Large intestine (tissue), 3 donors: ENCODE data around the gene RNF115. TPM values are rescaled to one million over a fixed set of nuclear protein-coding genes. Genes with fewer than 3 reads are reported as not detected.

ENCODE experiments used
- DNase-seq, 2 donors: peaks; one replicate each; pipeline versions ENCODE4 v3.0.0 to v3.0.0-alpha.2; 2013
- H3K27ac ChIP-seq: one replicate; pipeline ENCODE4 v1.5.1; 2013; ENCODE audit warnings: low read length
- H3K27me3 ChIP-seq: 2 replicates; pipeline ENCODE4 v1.6.1; 2013; ENCODE audit warnings: low read length; ENCODE audit not compliant: control insufficient read depth, insufficient read depth
- H3K36me3 ChIP-seq: 2 replicates; pipeline ENCODE4 v1.6.1; 2013; ENCODE audit warnings: low read length; ENCODE audit not compliant: control insufficient read depth, insufficient read depth
- H3K4me1 ChIP-seq: one replicate; pipeline ENCODE4 v1.6.1; 2013; ENCODE audit warnings: low read length; ENCODE audit not compliant: control insufficient read depth, insufficient read depth
- H3K4me3 ChIP-seq: one replicate; pipeline ENCODE4 v1.5.1; 2013; ENCODE audit warnings: low read length
- H3K9me3 ChIP-seq: one replicate; pipeline ENCODE4 v1.6.1; 2013; ENCODE audit warnings: mild to moderate bottlenecking, low read depth, low read length, moderate library complexity; ENCODE audit not compliant: control insufficient read depth
- WGBS: methylation state at CpG from one replicate; pipeline ENCODE4 v1.1.5; 2013; ENCODE audit warnings: low lambda C conversion rate; ENCODE audit not compliant: insufficient coverage; 5-methylcytosine and 5-hydroxymethylcytosine counted together
- polyA plus RNA-seq: library from polyadenylated mRNA; unstranded; fragments of 120-200 nt; gene quantifications from one replicate; pipeline ENCODE4 v1.2.1, GENCODE V29; 2013

RNF115 gene
- polyA plus RNA-seq, 1 donor: 14.7 TPM

GRCh38 chr1:145689922-145690321 lies 134.0 kb downstream of the RNF115 start:
- DNase-seq: no peak
- H3K36me3 ChIP-seq: peaks cover 10% of the 10 kb centered on the region
- H3K27me3 ChIP-seq: no peaks in the 10 kb centered on the region
- H3K27ac ChIP-seq: no peak overlapping the region
- no peaks in the 10 kb centered on the region for H3K9me3 ChIP-seq
- H3K4me1 ChIP-seq: peaks cover 11% of the 10 kb centered on the region
- H3K4me3 ChIP-seq: no peak overlapping the region
- 90% methylated on average over 2 of the region's 6 CpGs for whole genome bisulfite sequencing

GRCh38 chr1:145688924-145689323 lies 135.0 kb downstream of the RNF115 start:
- DNase-seq: no peak
- H3K36me3 ChIP-seq: peaks cover 7% of the 10 kb centered on the region
- WGBS: no CpG with 5 or more reads among the region's 6 CpGs
- peaks cover 11% of the 10 kb centered on the region for H3K4me1 ChIP-seq
- no peak overlapping the region for H3K27ac ChIP-seq
- no peaks in the 10 kb centered on the region for H3K9me3 ChIP-seq
- H3K27me3 ChIP-seq: no peaks in the 10 kb centered on the region
- H3K4me3 ChIP-seq: no peak overlapping the region

Other genes starting within 250 kb of the RNF115 start
- gene GPR89A, start 216.1 kb downstream of the RNF115 start, polyA plus RNA-seq: 46.0 TPM
- gene PDZK1, start 116.7 kb downstream of the RNF115 start, polyA plus RNA-seq: 62.3 TPM
- gene CD160, start 104.6 kb downstream of the RNF115 start, polyA plus RNA-seq: 2.6 TPM
- gene POLR3C, start 105 bp upstream of the RNF115 start, polyA plus RNA-seq: 26.1 TPM
- gene NUDT17, start 21.5 kb upstream of the RNF115 start, polyA plus RNA-seq: 5.1 TPM
- gene PIAS3, start 35.0 kb upstream of the RNF115 start, polyA plus RNA-seq: 25.6 TPM
- 0.93 TPM for gene ANKRD35, start 61.8 kb upstream of the RNF115 start, polyA plus RNA-seq
- gene ITGA10, start 86.0 kb upstream of the RNF115 start, polyA plus RNA-seq: 1.1 TPM
- 33.6 TPM for gene PEX11B, start 94.6 kb upstream of the RNF115 start, polyA plus RNA-seq
- 122 TPM for gene RBM8A, start 103.4 kb upstream of the RNF115 start, polyA plus RNA-seq
- gene LIX1L, start 133.9 kb upstream of the RNF115 start, polyA plus RNA-seq: 12.0 TPM
- gene ANKRD34A, start 140.5 kb upstream of the RNF115 start, polyA plus RNA-seq: 0.79 TPM
- 29.6 TPM for gene POLR3GL, start 140.6 kb upstream of the RNF115 start, polyA plus RNA-seq
- gene TXNIP, start 172.5 kb upstream of the RNF115 start, polyA plus RNA-seq: 607 TPM
- gene HJV, start 197.6 kb upstream of the RNF115 start, polyA plus RNA-seq: 0.46 TPM